Smooth muscle cell (in vitro differentiated cells): ENCODE data around the gene PSME1. TPM values are rescaled to one million over a fixed set of nuclear protein-coding genes. Genes with fewer than 3 reads are reported as not detected.

Experiments
- DNase-seq: peaks from one replicate; lab custom pipeline; 2025; ENCODE audit not compliant: unreplicated experiment; lab: John Stamatoyannopoulos, UW
- H2AFZ ChIP-seq: fragments of 200-600 bp; sonication (generic); 2 replicates; pipeline ENCODE4 v1.6.0; 2016; ENCODE audit warnings: antibody characterized with exemption, low read depth, mild to moderate bottlenecking
- H3F3A ChIP-seq: fragments of 200-600 bp; sonication (generic); 2 replicates; pipeline ENCODE4 v1.6.0; 2017; ENCODE audit warnings: antibody characterized with exemption, low read depth
- H3K27ac ChIP-seq: fragments of 200-600 bp; sonication (generic); 2 replicates; pipeline ENCODE4 v1.5.1; 2016; ENCODE audit warnings: low read depth, mild to moderate bottlenecking
- H3K27me3 ChIP-seq: fragments of 200-600 bp; sonication (generic); 2 replicates; pipeline ENCODE4 v1.6.1; 2016; ENCODE audit warnings: low read depth, mild to moderate bottlenecking
- H3K36me3 ChIP-seq: fragments of 200-600 bp; sonication (generic); 2 replicates; pipeline ENCODE4 v1.5.1; 2016; ENCODE audit warnings: low read depth
- H3K4me1 ChIP-seq: fragments of 200-600 bp; sonication (generic); 2 replicates; pipeline ENCODE4 v1.5.1; 2016; ENCODE audit warnings: low read depth
- H3K4me2 ChIP-seq: fragments of 200-600 bp; sonication (generic); 2 replicates; pipeline ENCODE4 v1.6.0; 2016; ENCODE audit warnings: mild to moderate bottlenecking
- H3K4me3 ChIP-seq: fragments of 200-600 bp; sonication (generic); 2 replicates; pipeline ENCODE4 v1.5.1; 2016; ENCODE audit warnings: mild to moderate bottlenecking
- H3K79me2 ChIP-seq: fragments of 200-600 bp; sonication (generic); 2 replicates; pipeline ENCODE4 v1.6.0; 2016; ENCODE audit warnings: low read depth, mild to moderate bottlenecking
- H3K9ac ChIP-seq: fragments of 200-600 bp; sonication (generic); 2 replicates; pipeline ENCODE4 v1.6.0; 2016; ENCODE audit warnings: low read depth
- H3K9me3 ChIP-seq: fragments of 200-600 bp; sonication (generic); replicated peaks from 2 replicates; pipeline ENCODE4 v1.5.1; 2016; ENCODE audit warnings: low read depth
- H4K20me1 ChIP-seq: fragments of 200-600 bp; sonication (generic); 2 replicates; pipeline ENCODE4 v1.6.0; 2016; ENCODE audit warnings: low read depth
- CTCF ChIP-seq: fragments of 200-600 bp; sonication (generic); IDR thresholded peaks from 2 replicates; pipeline ENCODE4 v1.5.1; 2017; ENCODE audit warnings: borderline replicate concordance, mild to moderate bottlenecking, antibody characterized with exemption; ENCODE audit not compliant: insufficient read depth, poor library complexity, severe bottlenecking
- WGBS: methylation state at CpG from one replicate; pipeline ENCODE4 v1.1.7; 2016; ENCODE audit warnings: low lambda C conversion rate; 5-methylcytosine and 5-hydroxymethylcytosine counted together
- polyA plus RNA-seq: library from polyadenylated mRNA; unstranded; fragments of >200 nt; fragmentation: Nextera tagmentation; extraction: Ambion mirVana; gene quantifications from 2 replicates; pipeline ENCODE4 v1.2.1, GENCODE V29; 2016
- total RNA-seq: library from RNA; depleted of rRNA; stranded (reverse); fragments of >200 nt; gene quantifications from 2 replicates; pipeline ENCODE4 v1.2.3, GENCODE V29; 2014

Gene PSME1
- total and polyA plus RNA-seq, 2 experiments from 2014 or later, result 41.4 to 94.1 TPM

GRCh38 chr14:24141097-24141880 is 5.3 kb downstream of the PSME1 start, which contains the start of gene EMC9:
EMC9 (minus strand) TSS chr14:24141591; CDS start chr14:24141304, 287 bp downstream.
- H3K79me2 ChIP-seq, result peaks cover 27% of the 10 kb centered on the region
- H4K20me1 ChIP-seq, result peaks cover 8% of the 10 kb centered on the region
- under 1% methylated on average over 65 of the region's 65 CpGs for WGBS

GRCh38 chr14:24143511-24143910 is 7.5 kb downstream of the PSME1 start:
- Histone ChIP-seq H3K27ac (no peak overlapping the region), H3K4me1 (peaks cover 21% of the 10 kb centered on the region), H2AFZ (no peak overlapping the region), H3K27me3 (no peaks in the 10 kb centered on the region), H4K20me1 (peaks cover 16% of the 10 kb centered on the region), H3K9ac (no peak overlapping the region), H3F3A (peaks cover 16% of the 10 kb centered on the region), H3K9me3 (no peaks in the 10 kb centered on the region), H3K4me3 (no peak overlapping the region), H3K36me3 (no peaks in the 10 kb centered on the region), H3K4me2 (no peak overlapping the region), H3K79me2 (peaks cover 39% of the 10 kb centered on the region)
- TF ChIP-seq CTCF, result no peak
- no peak for DNase-seq
- WGBS, result 43% methylated on average over 2 of the region's 2 CpGs

More at GRCh38 chr14:24141097-24141880, 5.3 kb downstream of the PSME1 start, which contains the start of gene EMC9:
- Histone ChIP-seq H3F3A (peaks cover 16% of the 10 kb centered on the region), H3K4me1 (peaks cover 21% of the 10 kb centered on the region), H3K9ac (peak within 1 kb of the TSS; percentile 46), H3K27me3 (no peaks in the 10 kb centered on the region), H3K27ac (peak within 1 kb of the TSS; percentile 50), H2AFZ (peak within 1 kb of the TSS; percentile 25), H3K4me3 (peak within 1 kb of the TSS; percentile 66), H3K4me2 (peak within 1 kb of the TSS; percentile 92), H3K9me3 (no peaks in the 10 kb centered on the region), H3K36me3 (no peaks in the 10 kb centered on the region)
- peak; percentile 94 for DNase-seq
- peak; percentile 13 for TF ChIP-seq CTCF

GRCh38 chr14:24144451-24144850 is 8.5 kb downstream of the PSME1 start:
- Histone ChIP-seq H3K36me3 (no peaks in the 10 kb centered on the region), H3K79me2 (peaks cover 38% of the 10 kb centered on the region), H4K20me1 (peaks cover 13% of the 10 kb centered on the region), H3F3A (peaks cover 16% of the 10 kb centered on the region), H3K27ac (no peak overlapping the region), H3K9me3 (no peaks in the 10 kb centered on the region), H3K4me2 (no peak overlapping the region), H3K27me3 (no peaks in the 10 kb centered on the region), H2AFZ (no peak overlapping the region), H3K4me1 (peaks cover 23% of the 10 kb centered on the region), H3K4me3 (no peak overlapping the region), H3K9ac (no peak overlapping the region)
- no peak for DNase-seq
- TF ChIP-seq CTCF, result no peak
- WGBS, result 96% methylated on average over 1 of the region's 1 CpG
